Measurements from ENCODE around the gene ZBTB7C. TPM values are rescaled to one million over a fixed set of nuclear protein-coding genes. Genes with fewer than 3 reads are reported as not detected.

ZBTB7C gene
- polyA plus RNA-seq, 3 donors: 12.6 to 14.7 (median 13.9) TPM

DNA sequence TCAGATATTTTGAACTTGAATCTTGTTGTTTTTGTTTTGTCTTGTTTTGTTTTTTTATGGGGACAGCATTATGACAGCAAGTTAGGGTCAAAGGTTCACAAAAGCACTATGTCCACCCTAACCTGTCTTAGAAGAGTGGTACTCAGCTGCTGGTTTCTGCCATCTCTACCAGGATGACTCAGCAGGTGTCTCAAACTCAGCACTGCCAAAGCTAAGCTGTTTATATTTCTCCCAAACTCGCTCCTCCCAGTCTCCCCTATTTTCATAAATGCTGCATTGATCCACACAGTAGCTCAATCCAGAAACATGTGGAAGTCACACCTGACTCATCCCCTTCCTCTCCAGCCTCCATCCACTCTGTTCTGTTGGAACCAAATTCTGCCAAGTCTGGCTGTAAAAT, 134.9 kb downstream of the ZBTB7C start:
- DNase-seq (ENCODE audit: low read depth in 3 of 3, low spot score in 2 of 3): no peak

DNA sequence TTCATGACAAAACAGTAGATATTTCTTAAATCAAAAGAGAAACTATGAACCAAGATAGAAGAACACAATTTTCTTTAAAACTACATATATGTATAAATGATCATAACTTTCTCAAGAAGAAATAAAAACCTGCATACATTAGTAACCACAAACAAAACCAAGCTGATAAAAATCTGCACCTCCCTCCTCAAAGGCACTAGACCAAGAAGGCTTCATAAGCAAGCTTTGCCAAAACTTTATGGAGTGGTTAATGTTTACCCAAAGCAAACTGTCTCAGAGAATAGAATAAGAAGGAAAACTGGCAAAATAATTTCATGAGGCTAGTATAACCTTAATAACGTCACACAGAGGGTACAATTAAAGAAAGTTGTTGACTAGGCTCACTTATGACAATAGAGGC, 138.3 kb downstream of the ZBTB7C start:
- no peak for DNase-seq (ENCODE audit: low read depth in 3 of 3, low spot score in 2 of 3)

DNA sequence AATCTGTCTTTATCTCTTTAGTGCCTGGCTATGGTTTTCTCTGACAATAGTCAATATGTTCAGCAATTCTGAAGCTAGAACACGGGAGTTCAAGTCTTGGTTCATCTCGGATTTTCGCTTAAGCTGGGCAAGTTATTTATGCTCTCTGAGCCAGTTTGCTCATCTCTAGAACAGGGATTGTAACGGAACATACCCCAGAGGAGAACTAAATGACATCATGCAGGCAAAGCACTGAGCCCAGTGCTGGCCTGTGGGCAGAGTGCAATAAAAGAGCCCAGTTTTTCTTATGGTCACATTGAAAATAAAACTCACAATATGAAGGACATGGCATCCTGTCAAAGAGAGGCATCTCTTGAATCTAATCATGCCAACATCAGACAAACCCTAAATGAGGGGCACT, 143.9 kb downstream of the ZBTB7C start:
- DNase-seq (ENCODE audit: low read depth in 3 of 3, low spot score in 2 of 3): no peak

DNA sequence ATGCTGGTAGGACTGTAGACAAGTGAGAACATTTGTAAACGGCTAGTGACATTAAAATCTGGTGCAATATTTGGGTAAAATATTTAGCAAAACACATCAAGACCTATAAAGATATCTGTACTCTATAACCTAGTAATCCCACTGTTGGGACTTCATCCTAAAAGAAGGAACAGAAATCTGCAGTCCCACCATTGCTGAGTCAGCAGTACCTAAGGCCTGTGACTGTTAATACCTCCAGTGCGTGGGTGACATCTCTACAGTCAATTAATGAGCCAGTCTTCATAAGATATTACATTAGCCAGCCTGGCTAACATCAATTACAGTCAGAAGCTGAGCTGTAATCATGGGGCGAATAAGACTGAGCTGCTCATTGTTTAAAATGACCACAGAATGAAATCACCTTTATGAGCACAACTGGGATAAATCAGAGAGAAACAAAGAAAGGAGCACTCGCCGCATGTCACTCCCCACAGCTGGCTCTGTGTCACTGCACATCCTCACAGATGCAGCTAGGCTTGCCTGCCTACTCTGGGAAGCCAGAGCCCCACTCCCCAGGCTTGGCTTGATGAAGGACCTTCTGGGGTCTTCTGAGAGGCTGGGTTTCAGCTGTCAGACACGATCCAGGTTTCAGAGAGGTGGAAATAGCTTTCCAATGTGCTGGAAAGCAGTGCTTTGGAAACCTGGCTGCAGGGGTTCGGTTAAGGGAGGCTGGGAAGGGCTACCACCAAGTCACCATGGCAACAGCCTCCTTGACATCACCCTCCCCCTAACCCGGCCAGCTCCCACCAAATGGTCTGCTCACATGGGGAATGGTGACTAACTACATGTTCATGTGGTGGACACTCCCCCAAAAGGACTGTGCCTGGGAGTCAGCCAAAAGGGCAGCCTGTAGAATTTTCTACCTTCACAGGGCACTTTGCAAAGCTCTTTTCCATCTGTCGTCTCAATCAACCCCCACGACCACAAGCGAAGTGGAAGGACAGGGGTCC, 145.0 kb downstream of the ZBTB7C start:
- DNase-seq (ENCODE audit: low read depth in 3 of 3, low spot score in 2 of 3): no peak

- DNase-seq (ENCODE audit: low read depth in 3 of 3, low spot score in 2 of 3): no peak
These were observed 145.9 kb downstream of the ZBTB7C start for GRCh38 chr18:48263192-48263853.

- no peak for DNase-seq (ENCODE audit: low read depth in 3 of 3, low spot score in 2 of 3)
These were observed 148.9 kb downstream of the ZBTB7C start for GRCh38 chr18:48260237-48260636.

GRCh38 chr18:48256848-48257247, 152.3 kb downstream of the ZBTB7C start:
- DNase-seq (ENCODE audit: low read depth in 3 of 3, low spot score in 2 of 3): no peak

GRCh38 chr18:48254077-48254602, 155.0 kb downstream of the ZBTB7C start:
- no peak for DNase-seq (ENCODE audit: low read depth in 3 of 3, low spot score in 2 of 3)

DNA sequence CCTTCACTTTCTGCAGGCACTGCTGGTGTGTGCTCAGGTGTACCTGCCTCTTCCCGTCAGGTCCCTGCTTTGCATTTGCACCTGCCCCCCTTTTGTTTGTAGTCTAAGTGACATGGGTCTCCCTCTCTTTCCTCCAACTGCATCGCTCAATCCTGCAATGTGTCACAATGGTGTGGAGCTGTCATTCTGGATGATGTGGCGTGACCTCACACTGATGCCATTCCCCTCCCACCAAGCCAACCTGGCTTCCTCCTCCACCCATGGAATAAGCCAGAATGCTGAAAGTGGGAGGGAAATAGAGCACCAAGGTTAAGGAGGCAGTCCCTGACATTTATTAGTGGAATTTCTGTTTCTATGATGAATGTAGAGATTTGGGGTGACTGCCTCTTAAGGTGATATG, 156.7 kb downstream of the ZBTB7C start:
- no peak for DNase-seq (ENCODE audit: low read depth in 3 of 3, low spot score in 2 of 3)

- DNase-seq (ENCODE audit: low read depth in 3 of 3, low spot score in 2 of 3): no peak
These were observed 158.3 kb downstream of the ZBTB7C start for GRCh38 chr18:48250918-48251317.

GRCh38 chr18:48250362-48250907, 158.7 kb downstream of the ZBTB7C start:
- DNase-seq (ENCODE audit: low read depth in 3 of 3, low spot score in 2 of 3): no peak

GRCh38 chr18:48249854-48250253, 159.3 kb downstream of the ZBTB7C start:
- DNase-seq (ENCODE audit: low read depth in 3 of 3, low spot score in 2 of 3): no peak

- DNase-seq (ENCODE audit: low read depth in 3 of 3, low spot score in 2 of 3): no peak
These were observed 164.7 kb downstream of the ZBTB7C start for GRCh38 chr18:48244530-48244929.

DNA sequence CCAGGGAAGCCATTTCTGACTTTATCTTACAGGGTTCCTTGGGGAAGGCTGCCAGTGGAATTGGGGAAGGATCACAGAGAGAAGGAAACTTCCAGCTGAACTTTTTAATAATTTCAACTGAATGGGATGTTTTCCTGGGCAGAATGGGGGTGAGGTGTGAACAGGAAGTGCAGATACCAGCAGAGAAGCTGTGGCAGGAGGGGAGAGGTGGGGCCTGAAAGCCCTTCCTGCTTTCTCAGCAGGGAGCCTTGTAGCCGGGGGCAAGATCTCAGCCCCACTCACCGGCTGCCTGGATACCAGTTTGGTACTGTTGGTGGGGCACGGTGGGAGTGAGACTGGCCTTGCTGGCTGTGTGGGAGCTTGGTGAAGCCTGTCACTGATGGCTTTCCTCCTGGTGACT, 170.5 kb downstream of the ZBTB7C start:
- no peak for DNase-seq (ENCODE audit: low read depth in 3 of 3, low spot score in 2 of 3)

DNA sequence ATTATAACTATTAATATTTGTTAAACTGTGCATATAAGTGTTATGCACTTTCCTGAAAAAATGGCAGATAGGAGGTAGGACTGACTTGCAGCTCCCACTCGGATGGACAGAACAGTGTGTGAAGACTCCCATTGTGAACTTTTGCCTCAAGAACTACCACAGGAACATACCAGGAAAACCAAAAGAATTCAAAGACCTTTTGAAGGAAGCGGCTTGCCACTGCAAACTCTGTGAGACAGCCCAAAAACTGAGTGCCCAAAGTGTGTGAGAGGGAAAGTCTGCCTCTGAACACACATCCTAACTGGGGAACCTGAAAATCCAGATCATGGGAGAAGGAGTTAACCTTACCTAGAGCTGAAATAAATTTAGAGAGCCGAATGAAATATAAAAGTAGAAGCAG, 171.0 kb downstream of the ZBTB7C start:
- no peak for DNase-seq (ENCODE audit: low read depth in 3 of 3, low spot score in 2 of 3)

DNA sequence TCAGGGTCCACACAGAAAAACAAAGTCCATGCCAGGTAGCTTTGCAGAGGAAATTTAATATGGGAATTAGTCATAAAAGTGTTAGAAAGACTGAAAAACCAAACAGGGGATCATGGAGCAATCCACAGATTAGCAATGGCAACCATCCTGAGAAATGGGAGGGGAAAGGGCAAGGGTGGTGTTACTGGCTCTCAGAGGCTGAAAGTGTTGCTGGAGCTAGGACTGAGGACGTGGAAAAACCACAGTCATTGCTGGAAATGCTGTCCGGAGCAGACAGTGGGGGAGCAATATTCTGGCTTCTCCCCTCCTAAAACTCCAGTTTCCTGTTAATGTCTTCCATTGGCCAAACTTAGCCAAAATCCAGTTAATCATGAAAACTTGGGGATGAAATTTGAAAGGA, 172.4 kb downstream of the ZBTB7C start:
- no peak for DNase-seq (ENCODE audit: low read depth in 3 of 3, low spot score in 2 of 3)

- no peak for DNase-seq (ENCODE audit: low read depth in 3 of 3, low spot score in 2 of 3)
These were observed 178.6 kb downstream of the ZBTB7C start for GRCh38 chr18:48230467-48231113.

- DNase-seq (ENCODE audit: low read depth in 3 of 3, low spot score in 2 of 3): no peak
These were observed 179.6 kb downstream of the ZBTB7C start for GRCh38 chr18:48229552-48229981.

GRCh38 chr18:48228841-48229240, 180.3 kb downstream of the ZBTB7C start:
- DNase-seq (ENCODE audit: low read depth in 3 of 3, low spot score in 2 of 3): no peak

DNA sequence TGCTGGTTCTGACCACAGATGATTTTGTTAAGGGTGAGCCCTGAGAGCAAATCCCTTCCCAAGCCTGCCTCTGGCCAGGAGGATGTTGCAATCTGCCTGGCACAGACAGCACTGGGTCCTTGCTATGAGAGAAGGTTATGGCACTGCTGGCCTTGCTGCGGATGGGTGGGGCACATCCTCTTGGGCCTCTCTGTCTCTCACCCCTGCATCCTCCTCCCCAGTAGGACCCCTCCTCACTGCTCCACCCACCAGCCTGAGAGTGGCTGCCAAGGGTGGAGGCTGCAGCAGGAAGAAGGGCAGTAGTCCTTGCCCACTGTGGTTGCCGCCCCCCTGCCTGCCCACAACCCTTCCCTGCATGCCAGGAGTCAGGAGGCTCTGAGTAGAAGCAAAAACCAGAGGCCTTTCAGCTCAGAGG, 180.9 kb downstream of the ZBTB7C start:
- no peak for DNase-seq (ENCODE audit: low read depth in 3 of 3, low spot score in 2 of 3)

DNA sequence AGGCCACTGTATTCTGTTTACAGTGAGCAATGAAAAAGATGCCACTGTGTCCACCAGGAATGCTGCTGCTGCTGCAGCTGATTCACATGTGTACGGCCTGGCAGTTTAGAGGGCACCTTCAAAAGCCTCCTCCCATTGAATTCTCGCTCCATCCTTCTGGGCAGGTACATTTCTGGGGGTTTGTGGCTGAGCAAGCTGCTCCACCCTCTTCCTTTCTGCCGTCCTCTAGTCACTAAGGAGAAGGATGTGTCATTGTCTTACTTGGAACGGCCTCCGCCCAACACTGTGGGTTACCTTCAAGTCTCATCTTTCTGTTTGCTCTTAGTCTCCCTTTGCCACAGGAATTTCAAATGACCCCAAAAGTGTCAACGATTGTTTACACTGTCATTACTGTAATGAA, 182.0 kb downstream of the ZBTB7C start:
- DNase-seq (ENCODE audit: low read depth in 3 of 3, low spot score in 2 of 3): no peak

All from right renal cortex interstitium (tissue), 3 donors.